ENCODE results near the gene MPL.

MPL gene

DNA sequence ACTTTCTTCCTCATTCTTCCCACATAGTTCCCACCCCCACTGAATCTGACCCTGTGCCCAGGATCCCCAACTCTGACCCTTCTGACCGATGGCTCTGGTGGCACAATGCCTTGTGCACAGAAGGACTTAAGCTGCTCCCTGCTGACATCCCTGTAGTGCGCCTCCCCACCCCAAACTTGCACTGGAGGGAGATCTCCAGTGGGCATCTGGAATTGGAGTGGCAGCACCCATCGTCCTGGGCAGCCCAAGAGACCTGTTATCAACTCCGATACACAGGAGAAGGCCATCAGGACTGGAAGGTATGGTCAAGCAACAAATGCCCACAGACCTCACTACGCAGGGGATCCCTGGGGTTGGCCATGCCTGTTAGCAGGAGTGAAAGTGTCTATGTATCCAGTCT is 9.0 kb downstream of the MPL start:
- TF ChIP-seq, protein P1, sequence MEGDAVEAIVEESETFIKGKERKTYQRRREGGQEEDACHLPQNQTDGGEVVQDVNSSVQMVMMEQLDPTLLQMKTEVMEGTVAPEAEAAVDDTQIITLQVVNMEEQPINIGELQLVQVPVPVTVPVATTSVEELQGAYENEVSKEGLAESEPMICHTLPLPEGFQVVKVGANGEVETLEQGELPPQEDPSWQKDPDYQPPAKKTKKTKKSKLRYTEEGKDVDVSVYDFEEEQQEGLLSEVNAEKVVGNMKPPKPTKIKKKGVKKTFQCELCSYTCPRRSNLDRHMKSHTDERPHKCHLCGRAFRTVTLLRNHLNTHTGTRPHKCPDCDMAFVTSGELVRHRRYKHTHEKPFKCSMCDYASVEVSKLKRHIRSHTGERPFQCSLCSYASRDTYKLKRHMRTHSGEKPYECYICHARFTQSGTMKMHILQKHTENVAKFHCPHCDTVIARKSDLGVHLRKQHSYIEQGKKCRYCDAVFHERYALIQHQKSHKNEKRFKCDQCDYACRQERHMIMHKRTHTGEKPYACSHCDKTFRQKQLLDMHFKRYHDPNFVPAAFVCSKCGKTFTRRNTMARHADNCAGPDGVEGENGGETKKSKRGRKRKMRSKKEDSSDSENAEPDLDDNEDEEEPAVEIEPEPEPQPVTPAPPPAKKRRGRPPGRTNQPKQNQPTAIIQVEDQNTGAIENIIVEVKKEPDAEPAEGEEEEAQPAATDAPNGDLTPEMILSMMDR (conservative IDR thresholded peaks at IDR 0.05; ENCODE audit: low read depth, low read length) = no peak
- H3K9ac ChIP-seq = no peak overlapping the region
- no peaks in the 10 kb centered on the region for H3K79me2 ChIP-seq (ENCODE audit: insufficient read depth, low read depth)
- no peaks in the 10 kb centered on the region for H3K4me1 ChIP-seq (ENCODE audit: low read depth, poor library complexity, severe bottlenecking)
- H3K27ac ChIP-seq = no peak overlapping the region
- H3K36me3 ChIP-seq (ENCODE audit: insufficient read depth) = no peaks in the 10 kb centered on the region
- no peaks in the 10 kb centered on the region for H3K27me3 ChIP-seq (ENCODE audit: insufficient read depth, low read depth)
- H3K4me2 ChIP-seq = no peak overlapping the region
- no peak overlapping the region for H2AFZ ChIP-seq (ENCODE audit: low read depth)
- H4K20me1 ChIP-seq (ENCODE audit: insufficient read depth) = no peaks in the 10 kb centered on the region
- H3K4me3 ChIP-seq (IDR thresholded peaks at IDR 0.05; ENCODE audit: insufficient read depth, low read depth, low read length) = no peak overlapping the region

DNA sequence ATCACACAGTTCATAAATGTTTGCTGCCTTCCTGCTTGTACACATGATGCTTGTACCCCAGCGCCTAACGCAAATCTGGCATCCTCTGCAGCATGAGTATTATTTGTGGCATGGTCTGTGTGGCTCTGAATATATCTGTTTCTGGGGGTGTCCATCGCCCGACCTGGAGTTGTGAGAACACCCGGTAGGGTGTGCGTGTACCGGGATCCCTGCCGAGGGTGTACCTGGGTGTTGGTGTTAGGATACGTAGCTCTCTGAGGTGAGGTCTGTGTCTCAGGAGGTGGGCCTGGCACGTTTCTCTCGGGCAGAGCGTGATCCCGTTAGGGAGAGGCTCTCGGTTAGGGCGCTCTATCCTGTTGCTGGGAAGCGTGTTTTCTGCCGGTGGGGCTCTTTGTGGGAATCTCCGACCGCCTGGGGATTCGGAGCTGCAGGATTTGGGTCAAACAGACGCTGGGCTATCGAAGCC is 10.8 kb downstream of the MPL start:
- Histone ChIP-seq H3K79me2 (ENCODE audit: insufficient read depth, low read depth) (no peaks in the 10 kb centered on the region), H3K9ac (peak overlapping the region; percentile 60; the same call in 1 of the 2 replicates), H3K4me2 (no peak overlapping the region), H3K27ac (no peak overlapping the region), H3K4me3 (IDR thresholded peaks at IDR 0.05; ENCODE audit: insufficient read depth, low read depth, low read length) (no peak overlapping the region), H3K4me1 (ENCODE audit: low read depth, poor library complexity, severe bottlenecking) (no peaks in the 10 kb centered on the region), H3K27me3 (ENCODE audit: insufficient read depth, low read depth) (no peaks in the 10 kb centered on the region), H4K20me1 (ENCODE audit: insufficient read depth) (no peaks in the 10 kb centered on the region), H3K36me3 (ENCODE audit: insufficient read depth) (no peaks in the 10 kb centered on the region), H2AFZ (ENCODE audit: low read depth) (peak overlapping the region; percentile 22)
- TF ChIP-seq, protein P1 (conservative IDR thresholded peaks at IDR 0.05; ENCODE audit: low read depth, low read length) = no peak

- Histone ChIP-seq H3K27ac (peak overlapping the region; percentile 42; the same call in 1 of the 2 replicates), H4K20me1 (ENCODE audit: insufficient read depth) (no peaks in the 10 kb centered on the region), H3K27me3 (ENCODE audit: insufficient read depth, low read depth) (no peaks in the 10 kb centered on the region), H3K4me3 (IDR thresholded peaks at IDR 0.05; ENCODE audit: insufficient read depth, low read depth, low read length) (no peak overlapping the region), H3K79me2 (ENCODE audit: insufficient read depth, low read depth) (no peaks in the 10 kb centered on the region), H3K4me2 (peak overlapping the region; percentile 25; the same call in 1 of the 2 replicates), H3K9ac (peak overlapping the region; percentile 60; the same call in 1 of the 2 replicates), H3K36me3 (ENCODE audit: insufficient read depth) (no peaks in the 10 kb centered on the region), H3K4me1 (ENCODE audit: low read depth, poor library complexity, severe bottlenecking) (no peaks in the 10 kb centered on the region), H2AFZ (ENCODE audit: low read depth) (peak overlapping the region; percentile 27)
- TF ChIP-seq, protein P1 (conservative IDR thresholded peaks at IDR 0.05; ENCODE audit: low read depth, low read length) = no peak
These were observed 11.4 kb downstream of the MPL start for GRCh38 chr1:43348809-43349593.

- H3K4me2 ChIP-seq = peak overlapping the region; percentile 17; the same call in 1 of the 2 replicates
- no peaks in the 10 kb centered on the region for H3K36me3 ChIP-seq (ENCODE audit: insufficient read depth)
- H2AFZ ChIP-seq (ENCODE audit: low read depth) = peak overlapping the region; percentile 27
- H3K4me3 ChIP-seq (IDR thresholded peaks at IDR 0.05; ENCODE audit: insufficient read depth, low read depth, low read length) = no peak overlapping the region
- H3K27me3 ChIP-seq (ENCODE audit: insufficient read depth, low read depth) = no peaks in the 10 kb centered on the region
- H4K20me1 ChIP-seq (ENCODE audit: insufficient read depth) = no peaks in the 10 kb centered on the region
- H3K4me1 ChIP-seq (ENCODE audit: low read depth, poor library complexity, severe bottlenecking) = no peaks in the 10 kb centered on the region
- H3K9ac ChIP-seq = no peak overlapping the region; the same call in 1 of the 2 replicates
- no peaks in the 10 kb centered on the region for H3K79me2 ChIP-seq (ENCODE audit: insufficient read depth, low read depth)
- H3K27ac ChIP-seq = no peak overlapping the region
- TF ChIP-seq, protein P1 (conservative IDR thresholded peaks at IDR 0.05; ENCODE audit: low read depth, low read length) = no peak
These were observed 12.1 kb downstream of the MPL start for GRCh38 chr1:43349594-43350306.
